ENCODE results near the gene SLC6A2.

The SLC6A2 gene

GRCh38 chr16:55703003-55704001 lies 47.5 kb downstream of the SLC6A2 start:
- peak; percentile 40 for TF ChIP-seq CTCF (IDR thresholded peaks at IDR 0.05; ENCODE audit: low read depth, low read length, missing control alignments)
- H3K4me3 ChIP-seq (replicated peaks; ENCODE audit: low read depth, low read length) = no peak overlapping the region
- peak; percentile 33 for DNase-seq (ENCODE audit: extremely low read depth, low read depth)

GRCh38 chr16:55706739-55707384 lies 51.1 kb downstream of the SLC6A2 start:
- TF ChIP-seq CTCF (IDR thresholded peaks at IDR 0.05; ENCODE audit: low read depth, low read length, missing control alignments) = no peak
- no peak overlapping the region for H3K4me3 ChIP-seq (replicated peaks; ENCODE audit: low read depth, low read length)
- DNase-seq (ENCODE audit: extremely low read depth, low read depth) = no peak

DNA sequence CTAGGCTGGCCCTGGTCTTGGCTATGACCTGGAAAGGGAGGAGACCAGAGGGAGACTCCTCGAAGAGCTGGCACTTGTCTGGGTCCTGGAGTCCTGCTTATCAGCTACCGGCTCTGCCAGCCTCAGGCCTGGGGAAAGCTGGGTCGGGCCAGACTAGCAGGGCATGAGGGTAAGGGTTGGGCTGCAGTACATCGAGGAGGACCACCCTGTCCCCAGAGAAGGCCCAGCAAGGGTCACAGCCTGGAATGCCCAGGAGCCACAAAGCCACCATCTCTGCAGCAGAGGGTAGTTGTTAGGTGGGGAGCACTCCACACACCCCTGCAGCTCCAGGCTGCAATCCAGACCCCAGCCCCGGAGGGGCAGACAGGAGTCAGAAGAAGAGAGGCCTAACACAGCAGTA lies 54.0 kb downstream of the SLC6A2 start:
- DNase-seq (ENCODE audit: extremely low read depth, low read depth) = no peak
- TF ChIP-seq CTCF (IDR thresholded peaks at IDR 0.05; ENCODE audit: low read depth, low read length, missing control alignments) = no peak
- no peak overlapping the region for H3K4me3 ChIP-seq (replicated peaks; ENCODE audit: low read depth, low read length)

- H3K4me3 ChIP-seq (replicated peaks; ENCODE audit: low read depth, low read length) = no peak overlapping the region
- TF ChIP-seq CTCF (IDR thresholded peaks at IDR 0.05; ENCODE audit: low read depth, low read length, missing control alignments) = no peak
- no peak for DNase-seq (ENCODE audit: extremely low read depth, low read depth)
Observed at GRCh38 chr16:55710466-55710865, 54.7 kb downstream of the SLC6A2 start.

DNA sequence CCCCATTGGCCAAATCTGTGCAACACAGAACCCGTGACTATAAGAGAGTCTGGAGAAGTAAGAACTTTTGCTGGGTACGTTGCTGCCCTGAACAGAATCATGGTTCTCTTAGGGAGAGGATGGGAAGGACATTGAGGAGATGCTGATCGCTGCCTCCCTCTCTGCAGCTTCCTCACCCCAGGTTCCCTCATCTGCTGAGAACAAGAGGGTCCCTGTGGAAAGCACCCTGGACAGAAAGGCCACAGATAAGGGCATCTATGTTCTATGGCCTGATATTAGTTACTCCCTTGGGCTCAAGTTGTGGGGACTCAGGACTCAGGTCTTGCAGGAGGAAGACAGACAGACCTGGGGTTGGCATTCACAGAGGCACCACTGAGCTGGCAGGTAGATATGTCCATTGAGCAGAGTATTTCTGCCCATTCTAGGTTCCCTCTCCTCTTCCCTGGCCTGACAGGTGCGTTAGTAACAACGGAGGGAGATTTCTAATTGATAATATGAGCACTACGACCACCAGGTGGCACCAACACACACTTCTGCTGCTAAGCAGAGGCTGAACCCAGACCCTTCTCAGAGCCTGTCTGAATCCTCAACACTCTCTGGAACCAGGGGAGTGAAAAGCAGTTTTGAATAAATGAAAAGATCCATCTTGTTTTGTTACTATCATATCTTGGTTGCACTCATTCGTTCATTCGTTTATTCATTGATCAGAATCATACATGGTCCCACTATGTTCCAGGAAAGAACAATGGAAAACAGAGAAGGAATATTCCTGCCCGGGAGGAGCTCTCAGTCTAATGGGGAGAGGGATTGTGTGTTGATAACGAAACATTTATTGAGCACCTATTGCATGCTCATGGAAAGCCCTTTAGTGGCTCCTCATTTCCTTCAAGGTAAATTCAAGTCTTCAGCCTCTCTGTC lies 56.4 kb downstream of the SLC6A2 start:
- H3K4me3 ChIP-seq (replicated peaks; ENCODE audit: low read depth, low read length) = no peak overlapping the region
- peak; percentile 40 for DNase-seq (ENCODE audit: extremely low read depth, low read depth)
- peak; percentile 62 for TF ChIP-seq CTCF (IDR thresholded peaks at IDR 0.05; ENCODE audit: low read depth, low read length, missing control alignments)

- no peak overlapping the region for H3K4me3 ChIP-seq (replicated peaks; ENCODE audit: low read depth, low read length)
- TF ChIP-seq CTCF (IDR thresholded peaks at IDR 0.05; ENCODE audit: low read depth, low read length, missing control alignments) = no peak
- DNase-seq (ENCODE audit: extremely low read depth, low read depth) = no peak
Observed at GRCh38 chr16:55713103-55713502, 57.3 kb downstream of the SLC6A2 start.

Data from HFF-Myc (cell line).